ENCODE data around the gene SYCE3. TPM values are rescaled to one million over a fixed set of nuclear protein-coding genes. Genes with fewer than 3 reads are reported as not detected.

Gene SYCE3
- polyA plus RNA-seq, 1 of the 3 experiments (the other 2 are of a cell fraction): 3.6 TPM

GRCh38 chr22:50503475-50504145 is 59.1 kb downstream of the SYCE3 start:
- H3K9me3 ChIP-seq: no peaks in the 10 kb centered on the region
- ChIA-PET POLR2A (no interaction called here), CTCF (interaction anchor here (0.9 kb wide), 1 partner anchor 10 kb away, joined by 5 read pairs; no protein-coding TSS in a partner anchor)
- H3F3A ChIP-seq (replicated peaks; ENCODE audit: insufficient read depth): peaks cover 6% of the 10 kb centered on the region
- no peaks in the 10 kb centered on the region for H4K20me1 ChIP-seq (ENCODE audit: insufficient read depth)
- peaks cover 28% of the 10 kb centered on the region for H3K79me2 ChIP-seq (ENCODE audit: insufficient read depth)
- TF ChIP-seq ELF1 (IDR thresholded peaks at IDR 0.05): no peak
- TF ChIP-seq TAF1 (IDR thresholded peaks at IDR 0.05; ENCODE audit: borderline replicate concordance, low read depth, low read length): no peak
- no peak for TF ChIP-seq CHD2 (IDR thresholded peaks at IDR 0.05; ENCODE audit: low read length, partially characterized antibody)
- no peak for TF ChIP-seq MEF2A (IDR thresholded peaks at IDR 0.05; ENCODE audit: borderline replicate concordance, low read depth)
- WGBS (ENCODE audit: low lambda C conversion rate): 77% methylated on average over 9 of the region's 26 CpGs
- H2AFZ ChIP-seq (ENCODE audit: low read depth): no peak overlapping the region
- no peak for DNase-seq
- no peak overlapping the region for H3K9ac ChIP-seq
- H3K27ac ChIP-seq (ENCODE audit: low read depth in 2 of 2, low read length in 1 of 2): no peak overlapping the region
- H3K36me3 ChIP-seq (replicated peaks in 1 of 2; ENCODE audit: control insufficient read depth in 1 of 2, insufficient read depth in 2 of 2, low read length in 1 of 2): peaks cover 0 to 18% of the 10 kb centered on the region in 2 experiments
- H3K4me2 ChIP-seq: no peak overlapping the region
- H3K4me3 ChIP-seq (ENCODE audit: low read depth in 2 of 2, low read length in 1 of 2): no peak overlapping the region
- H3K27me3 ChIP-seq (ENCODE audit: insufficient read depth): no peaks in the 10 kb centered on the region
- peaks cover 0 to 11% of the 10 kb centered on the region in 2 experiments; a peak in 1 of 4 replicates for H3K4me1 ChIP-seq (ENCODE audit: control insufficient read depth in 1 of 2, insufficient read depth in 2 of 2, low read depth in 1 of 2, low read length in 1 of 2)
- no peaks in the 10 kb centered on the region for H3K9me2 ChIP-seq

GRCh38 chr22:50502628-50503474 is 59.9 kb downstream of the SYCE3 start:
- Histone ChIP-seq H4K20me1 (ENCODE audit: insufficient read depth) (no peaks in the 10 kb centered on the region), H3F3A (replicated peaks; ENCODE audit: insufficient read depth) (peaks cover 8% of the 10 kb centered on the region), H3K9me2 (no peaks in the 10 kb centered on the region), H3K9ac (no peak overlapping the region), H3K4me1 (ENCODE audit: control insufficient read depth in 1 of 2, insufficient read depth in 2 of 2, low read depth in 1 of 2, low read length in 1 of 2) (peaks cover 0 to 11% of the 10 kb centered on the region in 2 experiments; a peak in 1 of 4 replicates), H3K27ac (ENCODE audit: low read depth in 2 of 2, low read length in 1 of 2) (no peak overlapping the region), H3K79me2 (ENCODE audit: insufficient read depth) (peaks cover 25% of the 10 kb centered on the region), H3K9me3 (no peaks in the 10 kb centered on the region), H3K27me3 (ENCODE audit: insufficient read depth) (no peaks in the 10 kb centered on the region), H3K4me3 (ENCODE audit: low read depth in 2 of 2, low read length in 1 of 2) (no peak overlapping the region), H2AFZ (ENCODE audit: low read depth) (no peak overlapping the region), H3K36me3 (replicated peaks in 1 of 2; ENCODE audit: control insufficient read depth in 1 of 2, insufficient read depth in 2 of 2, low read length in 1 of 2) (peaks cover 0 to 18% of the 10 kb centered on the region in 2 experiments), H3K4me2 (no peak overlapping the region)
- ChIA-PET CTCF (no interaction called here), POLR2A (no interaction called here)
- WGBS (ENCODE audit: low lambda C conversion rate): 91% methylated on average over 8 of the region's 24 CpGs
- no peak for TF ChIP-seq TEAD4 (IDR thresholded peaks at IDR 0.05; ENCODE audit: borderline replicate concordance, insufficient read depth)
- no peak for TF ChIP-seq RFX5 (IDR thresholded peaks at IDR 0.05; ENCODE audit: low read length)
- TF ChIP-seq EZH2phosphoT487 (IDR thresholded peaks at IDR 0.05; ENCODE audit: borderline replicate concordance, low read depth): no peak
- no peak for TF ChIP-seq REST (IDR thresholded peaks at IDR 0.05; ENCODE audit: low read depth, low read length)
- TF ChIP-seq YY1 (IDR thresholded peaks at IDR 0.05; ENCODE audit: low read depth): no peak
- no peak for TF ChIP-seq FOXJ3 (CRISPR knock-in tag; IDR thresholded peaks at IDR 0.05)
- TF ChIP-seq SIN3A (IDR thresholded peaks at IDR 0.05; ENCODE audit: borderline replicate concordance, low read depth, low read length): no peak
- TF ChIP-seq GATA2 (CRISPR knock-in tag; IDR thresholded peaks at IDR 0.05): no peak
- no peak for TF ChIP-seq CHD2 (IDR thresholded peaks at IDR 0.05; ENCODE audit: low read length, partially characterized antibody)
- no peak for TF ChIP-seq RAD21 (IDR thresholded peaks at IDR 0.05; ENCODE audit: low read length)
- no peak for DNase-seq
